HG03175 (cell line): ENCODE data around the gene GLP1R.

ENCODE experiments used
- ATAC-seq: cut with Tn5 transposase; IDR thresholded peaks from one replicate; pipeline ENCODE4 v1.9.1; 2021; ENCODE audit warnings: mild to moderate bottlenecking, moderate library complexity; ENCODE audit not compliant: unreplicated experiment

The GLP1R gene

GRCh38 chr6:39084506-39084905 is 35.9 kb downstream of the GLP1R start:
- ATAC-seq, result no peak

- no peak for ATAC-seq
Measured at GRCh38 chr6:39085129-39085797, 36.7 kb downstream of the GLP1R start.

GRCh38 chr6:39086294-39086693 is 37.7 kb downstream of the GLP1R start:
- peak; percentile 80 for ATAC-seq

- no peak for ATAC-seq
Measured at GRCh38 chr6:39086711-39087110, 38.1 kb downstream of the GLP1R start.

- ATAC-seq, result no peak
Measured at GRCh38 chr6:39087197-39087596, 38.6 kb downstream of the GLP1R start.

- peak; percentile 40 for ATAC-seq
Measured at GRCh38 chr6:39088331-39088730, 39.8 kb downstream of the GLP1R start.

GRCh38 chr6:39090036-39090435 is 41.5 kb downstream of the GLP1R start:
- ATAC-seq, result no peak

- no peak for ATAC-seq
Measured at GRCh38 chr6:39091220-39091619, 42.6 kb downstream of the GLP1R start.

GRCh38 chr6:39092124-39092523 is 43.5 kb downstream of the GLP1R start:
- ATAC-seq, result no peak

- no peak for ATAC-seq
Measured at GRCh38 chr6:39093149-39093708, 44.6 kb downstream of the GLP1R start.

GRCh38 chr6:39095578-39095977 is 47.0 kb downstream of the GLP1R start:
- ATAC-seq, result no peak

GRCh38 chr6:39100358-39100757 is 51.8 kb downstream of the GLP1R start:
- ATAC-seq, result no peak

GRCh38 chr6:39102071-39102820 is 53.7 kb downstream of the GLP1R start:
- ATAC-seq, result peak; percentile 55

GRCh38 chr6:39102821-39103136 is 54.2 kb downstream of the GLP1R start:
- peak; percentile 53 for ATAC-seq

- ATAC-seq, result no peak
Measured at GRCh38 chr6:39104528-39104927, 55.9 kb downstream of the GLP1R start.

- no peak for ATAC-seq
Measured at GRCh38 chr6:39107034-39107433, 58.5 kb downstream of the GLP1R start.

- no peak for ATAC-seq
Measured at GRCh38 chr6:39107641-39108040, 59.1 kb downstream of the GLP1R start.

- ATAC-seq, result no peak
Measured at GRCh38 chr6:39108041-39108839, 59.7 kb downstream of the GLP1R start.

GRCh38 chr6:39111280-39111679 is 62.7 kb downstream of the GLP1R start:
- no peak for ATAC-seq

GRCh38 chr6:39113788-39114187 is 65.2 kb downstream of the GLP1R start:
- no peak for ATAC-seq

- peak; percentile 9 for ATAC-seq
Measured at GRCh38 chr6:39114388-39114703, 65.8 kb downstream of the GLP1R start.
